ENCODE data around the gene THAP10. TPM values are rescaled to one million over a fixed set of nuclear protein-coding genes. Genes with fewer than 3 reads are reported as not detected.
A peak's percentile ranks its signal among the peaks of the same experiment; 100 is the strongest.

The THAP10 gene
- total RNA-seq, 1 donor from 2014 or later = 2.7 TPM

DNA sequence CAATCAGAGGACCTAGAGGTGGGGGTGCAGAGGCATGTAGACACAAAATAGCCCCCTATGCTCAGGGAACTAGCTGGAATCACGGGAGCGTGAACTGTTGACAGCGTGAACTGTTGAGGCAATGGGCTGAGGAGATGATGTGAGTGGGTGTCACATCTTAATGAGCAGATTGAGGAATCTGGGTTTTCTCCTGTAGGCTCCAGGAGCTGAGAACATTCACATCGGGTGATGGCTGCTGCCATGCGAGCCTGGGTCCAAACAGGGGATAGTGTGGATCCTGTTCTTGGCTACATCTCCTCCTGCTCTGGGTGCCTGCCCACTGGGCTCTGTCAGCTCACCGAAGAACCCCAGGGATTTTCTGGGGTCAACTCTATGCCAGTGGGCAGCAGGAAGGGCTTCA is 40.3 kb downstream of the THAP10 start:
- peaks cover 29% of the 10 kb centered on the region for H3K4me1 ChIP-seq
- TF ChIP-seq POLR2A (IDR thresholded peaks at IDR 0.05) = no peak
- TF ChIP-seq, protein P1, sequence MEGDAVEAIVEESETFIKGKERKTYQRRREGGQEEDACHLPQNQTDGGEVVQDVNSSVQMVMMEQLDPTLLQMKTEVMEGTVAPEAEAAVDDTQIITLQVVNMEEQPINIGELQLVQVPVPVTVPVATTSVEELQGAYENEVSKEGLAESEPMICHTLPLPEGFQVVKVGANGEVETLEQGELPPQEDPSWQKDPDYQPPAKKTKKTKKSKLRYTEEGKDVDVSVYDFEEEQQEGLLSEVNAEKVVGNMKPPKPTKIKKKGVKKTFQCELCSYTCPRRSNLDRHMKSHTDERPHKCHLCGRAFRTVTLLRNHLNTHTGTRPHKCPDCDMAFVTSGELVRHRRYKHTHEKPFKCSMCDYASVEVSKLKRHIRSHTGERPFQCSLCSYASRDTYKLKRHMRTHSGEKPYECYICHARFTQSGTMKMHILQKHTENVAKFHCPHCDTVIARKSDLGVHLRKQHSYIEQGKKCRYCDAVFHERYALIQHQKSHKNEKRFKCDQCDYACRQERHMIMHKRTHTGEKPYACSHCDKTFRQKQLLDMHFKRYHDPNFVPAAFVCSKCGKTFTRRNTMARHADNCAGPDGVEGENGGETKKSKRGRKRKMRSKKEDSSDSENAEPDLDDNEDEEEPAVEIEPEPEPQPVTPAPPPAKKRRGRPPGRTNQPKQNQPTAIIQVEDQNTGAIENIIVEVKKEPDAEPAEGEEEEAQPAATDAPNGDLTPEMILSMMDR (IDR thresholded peaks at IDR 0.05) = no peak
- no peak for TF ChIP-seq POLR2AphosphoS5 (IDR thresholded peaks at IDR 0.05; ENCODE audit: insufficient read depth in 1 of 2, low read depth in 1 of 2)
- H3K36me3 ChIP-seq = peaks cover 0 to 5% of the 10 kb centered on the region in 2 donors
- intact Hi-C loops (cut with DNase I) = no loop called here
- H3K4me3 ChIP-seq = peak overlapping the region; percentile 60 to 95
- no peaks in the 10 kb centered on the region for H3K9me3 ChIP-seq
- no peak for DNase-seq (ENCODE audit: extremely low spot score in 2 of 2)
- H3K27ac ChIP-seq = peak overlapping the region; percentile 92
- no peaks in the 10 kb centered on the region for H3K27me3 ChIP-seq

DNA sequence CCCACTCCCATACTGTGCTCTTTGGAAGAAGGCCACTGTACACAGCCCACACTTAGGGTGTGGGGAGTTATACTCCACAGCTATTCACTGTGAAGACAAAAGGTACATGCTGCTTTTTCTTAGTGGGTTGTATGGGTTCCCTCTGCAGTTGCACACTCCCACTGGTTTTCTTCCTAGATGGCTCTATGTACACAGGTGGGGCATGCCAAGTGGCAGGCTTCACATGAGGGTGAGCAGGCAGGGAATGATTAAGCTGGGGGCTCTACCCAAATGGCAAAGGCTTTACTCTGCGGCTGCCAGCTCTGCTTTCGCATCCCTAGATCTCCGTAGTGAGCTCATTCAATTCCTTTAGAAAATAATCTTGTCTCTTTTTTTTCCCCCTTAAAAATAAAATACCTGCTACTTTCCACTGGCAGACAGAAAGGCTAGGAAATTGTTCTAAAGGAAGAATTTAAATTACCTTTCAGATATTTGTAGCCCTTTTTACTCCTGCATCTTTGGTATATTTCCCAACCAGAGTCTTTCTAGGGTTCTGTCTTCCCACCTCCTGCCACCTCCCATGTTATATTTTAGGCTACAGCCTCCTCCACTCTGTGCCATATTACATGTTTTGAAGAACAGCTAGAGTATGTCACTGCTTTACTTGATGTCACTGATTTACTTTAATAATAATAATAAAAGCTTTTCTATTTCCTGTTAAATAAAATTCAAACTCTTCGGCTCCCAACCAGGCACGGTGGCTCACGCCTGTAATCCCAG is 46.5 kb downstream of the THAP10 start:
- Histone ChIP-seq H3K27ac (no peak overlapping the region), H3K36me3 (no peaks in the 10 kb centered on the region), H3K27me3 (no peaks in the 10 kb centered on the region), H3K4me3 (no peak overlapping the region), H3K9me3 (no peaks in the 10 kb centered on the region), H3K4me1 (no peaks in the 10 kb centered on the region)
- intact Hi-C loops (cut with DNase I) = no loop called here
- TF ChIP-seq POLR2AphosphoS5 (IDR thresholded peaks at IDR 0.05; ENCODE audit: insufficient read depth in 1 of 2, low read depth in 1 of 2) (no peak), POLR2A (IDR thresholded peaks at IDR 0.05) (no peak)
- TF ChIP-seq, protein P1 (IDR thresholded peaks at IDR 0.05) = no peak
- DNase-seq (ENCODE audit: extremely low spot score in 2 of 2) = no peak

DNA sequence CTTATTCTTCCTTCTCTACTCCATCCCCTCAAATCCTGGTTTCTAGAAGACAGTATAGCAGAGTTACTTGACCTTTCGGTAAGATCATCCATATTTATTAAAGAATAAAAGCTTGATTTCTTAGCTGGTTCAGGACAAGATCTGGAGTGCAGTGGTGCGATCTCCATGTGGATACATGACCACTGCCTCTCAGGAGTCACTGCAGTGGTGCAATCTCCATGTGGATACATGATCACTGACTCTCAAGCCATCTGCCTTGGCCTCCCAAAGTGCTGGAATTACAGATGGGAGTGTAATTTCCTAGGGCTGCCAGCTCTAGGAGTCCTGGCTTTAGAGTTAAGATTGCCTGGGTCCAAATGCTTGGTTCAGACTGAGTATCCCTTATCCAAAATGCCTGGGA is 54.8 kb downstream of the THAP10 start:
- Histone ChIP-seq H3K9me3 (no peaks in the 10 kb centered on the region), H3K27me3 (no peaks in the 10 kb centered on the region), H3K4me1 (peaks cover 35% of the 10 kb centered on the region), H3K4me3 (no peak overlapping the region), H3K36me3 (peaks cover 0 to 7% of the 10 kb centered on the region in 2 donors), H3K27ac (peak overlapping the region; percentile 84)
- TF ChIP-seq POLR2A (IDR thresholded peaks at IDR 0.05) (no peak), POLR2AphosphoS5 (IDR thresholded peaks at IDR 0.05; ENCODE audit: insufficient read depth in 1 of 2, low read depth in 1 of 2) (no peak)
- TF ChIP-seq, protein P1 (IDR thresholded peaks at IDR 0.05) = no peak
- no peak for DNase-seq (ENCODE audit: extremely low spot score in 2 of 2)
- intact Hi-C loops (cut with DNase I) = no loop called here

DNA sequence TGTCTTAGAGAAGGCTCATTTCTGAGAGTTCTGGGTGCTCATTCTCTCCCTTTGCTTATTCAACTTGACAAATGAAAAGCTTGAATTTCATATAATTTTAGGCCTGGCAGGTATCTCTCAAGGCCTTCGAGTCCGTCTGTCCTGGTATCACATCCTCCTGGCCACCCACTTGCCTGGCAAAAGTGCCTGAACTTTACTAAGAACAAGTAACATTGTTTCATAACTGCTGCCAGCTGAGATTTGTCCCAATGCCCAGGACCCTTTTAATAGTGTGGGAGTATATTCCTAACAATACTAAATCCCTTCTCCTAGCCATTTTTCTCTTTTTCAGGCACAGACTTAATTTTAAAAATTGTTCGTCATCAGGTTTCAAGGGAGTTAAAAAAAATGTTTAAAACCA is 56.4 kb downstream of the THAP10 start:
- intact Hi-C loops (cut with DNase I) = no loop called here
- TF ChIP-seq, protein P1 (IDR thresholded peaks at IDR 0.05) = no peak
- TF ChIP-seq POLR2A (IDR thresholded peaks at IDR 0.05) = no peak
- no peak for TF ChIP-seq POLR2AphosphoS5 (IDR thresholded peaks at IDR 0.05; ENCODE audit: insufficient read depth in 1 of 2, low read depth in 1 of 2)
- H3K9me3 ChIP-seq = no peaks in the 10 kb centered on the region
- H3K4me3 ChIP-seq = no peak overlapping the region
- peak overlapping the region; percentile 84 for H3K27ac ChIP-seq
- no peaks in the 10 kb centered on the region for H3K27me3 ChIP-seq
- H3K36me3 ChIP-seq = peaks cover 0 to 15% of the 10 kb centered on the region in 2 donors
- no peak for DNase-seq (ENCODE audit: extremely low spot score in 2 of 2)
- peaks cover 35% of the 10 kb centered on the region for H3K4me1 ChIP-seq

DNA sequence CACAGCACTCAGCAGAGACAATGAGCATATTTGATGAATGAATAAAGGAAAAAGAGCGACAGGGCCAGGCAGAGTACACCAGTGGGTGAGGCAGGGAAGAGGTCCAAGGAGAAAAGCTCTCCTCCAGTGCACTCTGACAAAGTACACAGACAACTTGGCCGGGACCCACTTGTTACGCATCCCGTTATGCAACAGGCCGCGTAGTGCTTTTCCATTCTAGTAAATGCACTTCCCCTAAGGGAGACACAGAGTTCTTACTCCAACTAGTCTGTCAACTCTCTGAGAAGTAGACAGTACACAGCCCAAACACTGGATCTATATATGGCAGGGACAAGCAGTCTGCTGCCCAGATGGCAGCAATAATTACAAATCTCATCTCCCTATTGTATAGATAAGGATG is 56.8 kb downstream of the THAP10 start:
- intact Hi-C loops (cut with DNase I) = no loop called here
- DNase-seq (ENCODE audit: extremely low spot score in 2 of 2) = peak in 1 of 2 donors; percentile 97
- peaks cover 0 to 15% of the 10 kb centered on the region in 2 donors for H3K36me3 ChIP-seq
- H3K27ac ChIP-seq = peak overlapping the region; percentile 84
- no peak overlapping the region for H3K4me3 ChIP-seq
- no peaks in the 10 kb centered on the region for H3K9me3 ChIP-seq
- H3K4me1 ChIP-seq = peaks cover 35% of the 10 kb centered on the region
- TF ChIP-seq, protein P1 (IDR thresholded peaks at IDR 0.05) = no peak
- no peak for TF ChIP-seq POLR2AphosphoS5 (IDR thresholded peaks at IDR 0.05; ENCODE audit: insufficient read depth in 1 of 2, low read depth in 1 of 2)
- TF ChIP-seq POLR2A (IDR thresholded peaks at IDR 0.05) = no peak
- no peaks in the 10 kb centered on the region for H3K27me3 ChIP-seq
